Kasumi-1 (cell line): ENCODE measurements around the gene PLK5.
"Not testable (repeated sequence)": the region's sequence is repeated elsewhere in the genome, so short reads cannot be mapped to it uniquely, and the experiment has no call there.

Source experiments
- DNase-seq, 2 experiments: peaks; one replicate each; lab custom pipeline; 2025; lab: John Stamatoyannopoulos, UW

Gene PLK5

GRCh38 chr19:1525343-1525742, 1.5 kb downstream of the PLK5 start:
- no peak for DNase-seq

GRCh38 chr19:1526066-1526778, 2.3 kb downstream of the PLK5 start:
- no peak for DNase-seq

- no peak for DNase-seq
Measured at GRCh38 chr19:1526979-1527649, 3.2 kb downstream of the PLK5 start.

GRCh38 chr19:1527650-1528309, 3.9 kb downstream of the PLK5 start:
- DNase-seq, result no peak

GRCh38 chr19:1528596-1529429, 4.9 kb downstream of the PLK5 start:
- DNase-seq, result no peak

- DNase-seq, result no peak
Measured at GRCh38 chr19:1529430-1529816, 5.5 kb downstream of the PLK5 start.

- DNase-seq, result not testable (repeated sequence)
Measured at GRCh38 chr19:1530856-1531255, 7.0 kb downstream of the PLK5 start.

GRCh38 chr19:1531587-1531986, 7.7 kb downstream of the PLK5 start:
- DNase-seq, result no peak

GRCh38 chr19:1532003-1532402, 8.1 kb downstream of the PLK5 start:
- DNase-seq, result no peak

GRCh38 chr19:1533510-1534150, 9.8 kb downstream of the PLK5 start:
- no peak for DNase-seq

GRCh38 chr19:1534972-1535371, 11.1 kb downstream of the PLK5 start:
- no peak for DNase-seq

- not testable (repeated sequence) for DNase-seq
Measured at GRCh38 chr19:1535699-1536098, 11.8 kb downstream of the PLK5 start.

GRCh38 chr19:1538978-1539377, 15.1 kb downstream of the PLK5 start:
- no peak for DNase-seq

GRCh38 chr19:1539749-1540148, 15.9 kb downstream of the PLK5 start:
- not testable (repeated sequence) for DNase-seq

- no peak for DNase-seq
Measured at GRCh38 chr19:1540365-1540925, 16.6 kb downstream of the PLK5 start.

GRCh38 chr19:1549332-1549945, 25.6 kb downstream of the PLK5 start:
- no peak for DNase-seq

- no peak for DNase-seq
Measured at GRCh38 chr19:1551068-1552040, 27.5 kb downstream of the PLK5 start.

- DNase-seq, result no peak
Measured at GRCh38 chr19:1553415-1553814, 29.5 kb downstream of the PLK5 start.

GRCh38 chr19:1554968-1555367, 31.1 kb downstream of the PLK5 start:
- no peak for DNase-seq
